WERI-Rb-1 (cell line): Measurements from ENCODE around the gene P2RY14.

ENCODE experiments used
- DNase-seq: peaks from one replicate; pipeline ENCODE4 v3.0.0-alpha.2; 2020
- H3K27ac ChIP-seq: fragments of 250-450 bp; sonication (Bioruptor Pico); 2 replicates; pipeline ENCODE4 v1.5.1; 2020; ENCODE audit warnings: mild to moderate bottlenecking, moderate library complexity
- H3K27me3 ChIP-seq: fragments of 250-450 bp; sonication (Bioruptor Pico); 2 replicates; pipeline ENCODE4 v1.5.1; 2021; ENCODE audit warnings: mild to moderate bottlenecking, low read depth, moderate library complexity; ENCODE audit not compliant: insufficient read depth, severe bottlenecking
- H3K36me3 ChIP-seq: fragments of 250-450 bp; sonication (Bioruptor Pico); 2 replicates; pipeline ENCODE4 v1.5.1; 2020; ENCODE audit warnings: mild to moderate bottlenecking, moderate library complexity
- H3K4me3 ChIP-seq: 2 replicates; pipeline ENCODE4 v1.5.1; 2011; ENCODE audit warnings: low read depth, mild to moderate bottlenecking, control low read depth, low read length
- H3K9me3 ChIP-seq: fragments of 250-450 bp; sonication (Bioruptor Pico); 2 replicates; pipeline ENCODE4 v1.5.1; 2021; ENCODE audit warnings: mild to moderate bottlenecking, moderate library complexity; ENCODE audit not compliant: severe bottlenecking
- TF ChIP-seq, protein P1 (sequence below): IDR thresholded peaks from 2 replicates; pipeline ENCODE4 v1.5.1; 2011; ENCODE audit warnings: low read depth, mild to moderate bottlenecking, control low read depth, inconsistent platforms, low read length

Gene P2RY14

DNA sequence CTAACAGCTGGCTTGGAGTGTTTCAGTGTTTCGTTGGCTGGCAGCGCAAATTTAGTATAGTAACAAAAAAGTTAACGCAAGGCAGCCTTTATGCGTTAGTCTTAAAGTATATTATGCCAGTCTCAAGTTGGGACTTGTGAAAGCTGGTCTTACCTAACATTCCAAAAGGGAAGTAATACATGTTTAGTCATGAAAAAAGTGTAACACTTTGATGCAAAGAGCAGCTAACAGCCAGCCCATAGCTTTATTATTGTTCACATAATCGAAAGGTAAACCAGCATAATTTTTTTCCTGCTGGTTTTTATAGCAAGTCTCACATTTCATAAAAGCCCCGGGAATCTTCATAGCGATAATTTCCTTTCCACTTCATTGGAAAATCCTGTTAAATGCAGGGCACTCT lies 40.6 kb upstream of the P2RY14 start:
- no peak for DNase-seq
- H3K9me3 ChIP-seq: no peaks in the 10 kb centered on the region
- H3K36me3 ChIP-seq: no peaks in the 10 kb centered on the region
- no peak overlapping the region for H3K27ac ChIP-seq
- H3K27me3 ChIP-seq: peaks cover 3% of the 10 kb centered on the region
- no peak overlapping the region for H3K4me3 ChIP-seq
- TF ChIP-seq, protein P1, sequence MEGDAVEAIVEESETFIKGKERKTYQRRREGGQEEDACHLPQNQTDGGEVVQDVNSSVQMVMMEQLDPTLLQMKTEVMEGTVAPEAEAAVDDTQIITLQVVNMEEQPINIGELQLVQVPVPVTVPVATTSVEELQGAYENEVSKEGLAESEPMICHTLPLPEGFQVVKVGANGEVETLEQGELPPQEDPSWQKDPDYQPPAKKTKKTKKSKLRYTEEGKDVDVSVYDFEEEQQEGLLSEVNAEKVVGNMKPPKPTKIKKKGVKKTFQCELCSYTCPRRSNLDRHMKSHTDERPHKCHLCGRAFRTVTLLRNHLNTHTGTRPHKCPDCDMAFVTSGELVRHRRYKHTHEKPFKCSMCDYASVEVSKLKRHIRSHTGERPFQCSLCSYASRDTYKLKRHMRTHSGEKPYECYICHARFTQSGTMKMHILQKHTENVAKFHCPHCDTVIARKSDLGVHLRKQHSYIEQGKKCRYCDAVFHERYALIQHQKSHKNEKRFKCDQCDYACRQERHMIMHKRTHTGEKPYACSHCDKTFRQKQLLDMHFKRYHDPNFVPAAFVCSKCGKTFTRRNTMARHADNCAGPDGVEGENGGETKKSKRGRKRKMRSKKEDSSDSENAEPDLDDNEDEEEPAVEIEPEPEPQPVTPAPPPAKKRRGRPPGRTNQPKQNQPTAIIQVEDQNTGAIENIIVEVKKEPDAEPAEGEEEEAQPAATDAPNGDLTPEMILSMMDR: no peak

DNA sequence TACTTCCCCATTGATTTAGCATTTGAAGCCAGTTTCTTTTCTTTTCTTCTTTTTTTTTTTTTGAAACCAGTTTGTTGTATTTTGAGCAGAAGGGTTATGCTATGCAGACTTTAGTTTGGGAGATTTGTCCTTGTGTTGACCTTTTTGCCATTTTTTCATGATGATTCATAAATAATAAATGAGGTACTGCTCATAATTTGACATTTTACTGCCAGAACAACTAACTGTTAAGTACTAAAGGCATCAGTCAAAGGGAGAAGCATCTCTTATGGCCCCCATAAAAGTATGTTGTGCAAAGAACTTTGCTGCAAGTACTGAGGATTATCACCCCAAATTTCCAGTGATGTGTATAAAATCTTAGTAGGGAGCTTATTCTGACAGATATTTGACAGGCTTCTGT lies 40.0 kb upstream of the P2RY14 start:
- no peaks in the 10 kb centered on the region for H3K9me3 ChIP-seq
- DNase-seq: no peak
- no peak overlapping the region for H3K4me3 ChIP-seq
- no peaks in the 10 kb centered on the region for H3K36me3 ChIP-seq
- TF ChIP-seq, protein P1: no peak
- no peak overlapping the region for H3K27ac ChIP-seq
- no peaks in the 10 kb centered on the region for H3K27me3 ChIP-seq

GRCh38 chr3:151316267-151316991 lies 38.1 kb upstream of the P2RY14 start, which contains the start of gene GPR87:
TSS of gene GPR87 (minus strand) at chr3:151316820. CDS start at chr3:151300100, 16,720 bp downstream.
- Histone ChIP-seq H3K4me3 (no peak within 1 kb of the TSS), H3K9me3 (no peaks in the 10 kb centered on the region), H3K27me3 (no peaks in the 10 kb centered on the region), H3K36me3 (no peaks in the 10 kb centered on the region), H3K27ac (no peak within 1 kb of the TSS)
- TF ChIP-seq, protein P1: no peak
- DNase-seq: no peak

GRCh38 chr3:151315846-151316245 lies 37.5 kb upstream of the P2RY14 start:
- Histone ChIP-seq H3K9me3 (no peaks in the 10 kb centered on the region), H3K27me3 (no peaks in the 10 kb centered on the region), H3K4me3 (no peak overlapping the region), H3K36me3 (no peaks in the 10 kb centered on the region), H3K27ac (no peak overlapping the region)
- DNase-seq: no peak
- TF ChIP-seq, protein P1: no peak

- no peak for DNase-seq
- TF ChIP-seq, protein P1: no peak
- no peak overlapping the region for H3K27ac ChIP-seq
- no peaks in the 10 kb centered on the region for H3K9me3 ChIP-seq
- no peak overlapping the region for H3K4me3 ChIP-seq
- H3K27me3 ChIP-seq: no peaks in the 10 kb centered on the region
- no peaks in the 10 kb centered on the region for H3K36me3 ChIP-seq
Measured at GRCh38 chr3:151315136-151315535, 36.8 kb upstream of the P2RY14 start.

DNA sequence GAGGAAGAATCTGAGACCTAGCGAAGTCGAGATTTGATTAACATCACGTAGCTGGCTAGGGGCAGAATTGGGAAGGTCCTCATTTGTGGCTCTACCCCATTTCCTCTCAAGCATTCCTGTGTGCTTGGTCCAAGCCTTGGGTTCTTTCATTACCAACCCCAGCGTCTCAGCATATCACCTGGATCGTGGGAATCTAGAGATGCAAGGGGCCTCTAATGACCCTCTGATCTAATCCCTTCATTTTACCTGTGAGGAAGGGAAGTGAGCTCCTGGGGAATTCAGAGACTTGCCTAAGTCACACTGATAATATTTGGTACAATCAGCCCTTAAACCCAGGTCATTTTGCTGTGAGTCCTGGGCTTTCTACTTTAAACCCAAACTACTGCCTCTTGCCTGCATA lies 36.3 kb upstream of the P2RY14 start:
- no peak overlapping the region for H3K4me3 ChIP-seq
- DNase-seq: no peak
- TF ChIP-seq, protein P1: no peak
- H3K9me3 ChIP-seq: no peaks in the 10 kb centered on the region
- H3K27ac ChIP-seq: no peak overlapping the region
- H3K27me3 ChIP-seq: no peaks in the 10 kb centered on the region
- H3K36me3 ChIP-seq: no peaks in the 10 kb centered on the region
